ENCODE measurements around the gene PRKAR1A.

The PRKAR1A gene

GRCh38 chr17:68540981-68541380 lies 28.8 kb downstream of the PRKAR1A start:
- no peak for DNase-seq

GRCh38 chr17:68541816-68542215 lies 29.6 kb downstream of the PRKAR1A start:
- DNase-seq, result no peak

DNA sequence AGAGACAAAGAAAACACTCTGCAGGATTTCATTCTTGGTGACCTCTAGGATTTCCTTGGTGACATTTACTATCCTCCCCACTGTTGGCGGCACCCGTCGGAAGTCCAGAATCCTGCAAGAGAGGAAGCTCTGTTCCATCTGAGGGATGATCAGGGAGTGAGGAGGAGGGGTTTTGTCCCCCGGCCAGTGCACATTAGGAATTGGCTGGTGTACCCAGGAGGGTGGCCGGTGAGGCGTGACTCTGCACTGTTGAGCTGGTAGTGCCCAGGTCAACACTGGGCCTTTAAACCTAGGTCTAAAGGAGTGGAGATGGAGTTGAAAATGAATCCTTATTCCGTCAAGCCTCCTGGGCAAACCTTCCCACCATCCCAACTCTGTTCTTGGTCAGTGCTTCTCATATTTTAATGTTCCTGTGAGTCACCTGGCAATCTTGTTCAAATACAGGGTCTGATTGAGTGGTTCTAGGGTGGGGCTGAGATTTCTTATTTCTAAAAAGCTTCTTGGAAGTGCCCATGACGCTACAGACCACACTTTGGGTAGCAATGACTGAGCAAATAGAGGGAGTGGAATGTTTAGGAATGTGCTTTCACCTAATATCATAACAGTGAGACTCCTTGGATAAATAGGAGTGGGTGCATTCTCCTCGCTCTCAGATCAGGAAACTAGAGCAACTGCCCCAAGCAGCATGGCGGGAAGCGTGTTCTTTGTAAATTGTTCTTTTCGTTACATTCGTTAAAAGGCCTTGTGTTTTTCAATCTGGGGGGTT lies 30.7 kb downstream of the PRKAR1A start:
- DNase-seq, result no peak

- DNase-seq, result no peak
Observed at GRCh38 chr17:68544111-68544915, 32.1 kb downstream of the PRKAR1A start.

DNA sequence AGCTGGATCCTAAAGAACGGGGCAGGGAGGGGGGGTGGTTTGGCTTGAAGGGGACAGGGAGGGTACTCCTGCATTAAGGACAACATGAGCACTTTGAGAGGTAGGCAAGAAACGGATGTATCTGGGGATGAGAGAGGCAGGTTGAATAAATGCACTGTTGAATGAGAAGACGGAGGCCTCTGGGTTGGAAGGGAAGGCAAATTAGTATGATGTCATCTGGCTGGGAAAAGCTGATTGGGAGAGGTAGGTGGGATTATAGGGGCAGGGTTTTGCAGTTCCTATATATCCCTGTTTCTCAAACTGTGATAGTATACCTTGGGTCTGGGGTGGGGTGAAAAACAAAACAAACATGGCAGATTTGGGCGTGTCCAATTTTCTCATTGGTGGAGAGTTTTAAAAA lies 44.3 kb downstream of the PRKAR1A start:
- DNase-seq, result no peak

- DNase-seq, result no peak
Observed at GRCh38 chr17:68559316-68559715, 47.1 kb downstream of the PRKAR1A start.

GRCh38 chr17:68560966-68561720 lies 48.9 kb downstream of the PRKAR1A start:
- DNase-seq, result no peak

DNA sequence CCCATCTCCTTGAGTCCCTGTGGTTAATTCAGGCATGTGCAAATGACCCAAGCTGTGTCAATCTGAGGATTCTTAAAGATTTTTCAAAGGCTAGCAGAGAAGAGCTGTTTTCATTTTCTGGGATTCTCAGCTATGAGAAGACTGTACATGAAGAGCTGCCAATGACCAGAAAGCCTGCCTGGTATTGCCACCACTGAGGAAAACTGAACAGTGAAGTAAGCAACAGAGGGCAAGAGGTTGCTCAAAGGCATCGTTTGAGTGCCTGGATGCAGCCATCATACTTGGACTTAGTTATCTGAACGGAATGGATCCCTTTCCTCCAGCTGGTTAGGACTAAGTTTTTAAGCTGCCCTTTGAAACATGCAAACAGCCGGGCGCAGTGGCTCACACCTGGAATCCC lies 50.5 kb downstream of the PRKAR1A start:
- no peak for DNase-seq

GRCh38 chr17:68564415-68565111 lies 52.3 kb downstream of the PRKAR1A start:
- DNase-seq, result no peak

DNA sequence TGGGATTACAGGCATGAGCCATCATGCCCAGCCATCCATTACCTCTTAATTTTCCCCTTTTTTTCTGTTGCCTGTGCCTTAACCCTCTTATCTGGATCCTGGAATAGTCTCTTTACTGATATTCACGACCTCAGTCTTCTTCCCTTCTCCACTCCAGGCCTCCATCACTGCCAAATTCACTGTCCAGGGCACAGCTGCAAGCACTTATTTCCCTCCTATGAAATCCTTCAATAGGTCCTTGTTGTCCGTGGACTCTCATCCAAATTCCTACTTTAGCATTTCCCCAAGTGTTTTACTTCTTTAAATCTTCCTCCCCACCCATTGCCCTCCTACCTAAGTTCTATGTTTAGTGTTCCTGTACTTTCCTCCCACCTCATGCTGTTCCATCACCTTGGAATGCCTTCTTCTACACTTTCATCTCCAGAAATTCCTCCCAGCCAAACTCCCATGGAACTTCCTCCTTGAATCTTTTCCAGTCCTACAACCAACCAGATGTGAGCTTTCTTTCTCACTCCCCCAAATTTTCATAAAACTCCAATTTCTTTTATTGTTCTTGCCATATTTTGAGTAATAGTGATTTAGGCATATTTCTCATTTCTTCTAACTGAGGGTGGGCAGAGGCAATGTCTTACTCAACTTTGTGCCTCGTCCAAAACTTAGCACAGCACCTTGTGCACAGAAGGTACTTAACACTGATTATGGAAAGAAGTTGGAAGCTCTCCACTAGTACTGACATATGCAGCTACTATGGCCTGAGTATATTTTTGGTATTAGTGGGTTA lies 53.6 kb downstream of the PRKAR1A start:
- no peak for DNase-seq

- no peak for DNase-seq
Observed at GRCh38 chr17:68566442-68566738, 54.2 kb downstream of the PRKAR1A start.

DNA sequence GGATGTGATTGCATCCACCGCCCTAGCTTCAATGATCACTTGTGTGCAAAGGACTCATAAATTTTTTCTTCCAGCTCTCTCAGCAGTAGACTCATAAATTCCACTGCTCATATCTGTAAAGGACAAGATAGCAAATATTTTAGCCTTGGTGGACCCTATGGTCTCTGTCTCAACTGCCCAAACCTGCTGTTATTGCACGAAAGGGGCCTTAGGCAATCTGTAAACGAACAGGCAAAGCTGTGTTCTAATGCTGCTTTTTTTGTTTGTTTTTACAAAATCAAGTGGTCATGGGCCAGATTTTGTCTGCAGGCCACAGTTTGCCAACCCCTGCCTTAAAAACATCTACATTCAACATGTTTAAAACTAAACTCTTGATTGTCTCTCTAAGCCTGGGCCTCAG lies 54.8 kb downstream of the PRKAR1A start:
- no peak for DNase-seq

GRCh38 chr17:68567581-68567980 lies 55.4 kb downstream of the PRKAR1A start:
- DNase-seq, result no peak

DNA sequence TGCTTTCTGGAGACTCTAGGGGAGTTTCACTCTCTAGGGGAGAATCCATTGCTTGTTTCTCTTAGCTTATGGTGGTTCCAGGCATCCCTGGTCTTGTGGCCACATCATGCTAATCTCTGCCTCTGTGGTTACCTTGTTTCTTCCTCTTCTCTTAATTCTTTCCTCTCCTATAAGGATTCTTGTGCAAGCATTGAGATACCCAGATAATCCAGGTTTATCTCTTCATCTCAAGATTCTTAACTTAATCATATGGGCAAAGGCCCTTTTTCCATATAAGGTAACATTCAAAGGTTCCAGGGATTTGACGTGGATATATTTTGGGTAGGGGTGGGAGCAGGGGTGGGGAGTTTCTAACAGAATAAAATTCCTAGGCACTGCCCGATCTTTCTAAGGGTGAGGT lies 56.4 kb downstream of the PRKAR1A start:
- no peak for DNase-seq

- DNase-seq, result no peak
Observed at GRCh38 chr17:68569346-68569745, 57.1 kb downstream of the PRKAR1A start.

- DNase-seq, result no peak
Observed at GRCh38 chr17:68570526-68570925, 58.3 kb downstream of the PRKAR1A start.

GRCh38 chr17:68572138-68572842 lies 60.1 kb downstream of the PRKAR1A start:
- DNase-seq, result no peak

DNA sequence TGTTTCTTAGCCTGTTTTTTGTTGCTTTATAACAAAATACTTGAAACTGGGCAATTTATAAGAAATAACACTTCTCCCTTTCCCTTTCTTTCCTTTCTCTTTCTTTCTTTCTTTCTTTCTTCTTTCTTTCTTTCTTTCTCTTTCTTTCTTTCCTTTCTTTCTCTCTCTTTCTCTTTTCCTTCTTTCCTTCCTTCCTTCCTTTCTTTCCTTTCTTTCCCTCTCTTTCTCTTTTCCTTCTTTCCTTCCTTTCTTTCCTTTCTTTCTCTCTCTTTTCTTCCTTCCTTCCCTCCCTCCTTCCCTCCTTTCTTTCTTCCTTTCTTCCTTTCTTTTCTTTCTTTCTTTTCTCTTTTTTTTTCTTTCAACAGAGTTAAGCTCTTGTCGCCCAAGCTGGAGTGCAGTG lies 61.1 kb downstream of the PRKAR1A start:
- DNase-seq, result no peak

DNA sequence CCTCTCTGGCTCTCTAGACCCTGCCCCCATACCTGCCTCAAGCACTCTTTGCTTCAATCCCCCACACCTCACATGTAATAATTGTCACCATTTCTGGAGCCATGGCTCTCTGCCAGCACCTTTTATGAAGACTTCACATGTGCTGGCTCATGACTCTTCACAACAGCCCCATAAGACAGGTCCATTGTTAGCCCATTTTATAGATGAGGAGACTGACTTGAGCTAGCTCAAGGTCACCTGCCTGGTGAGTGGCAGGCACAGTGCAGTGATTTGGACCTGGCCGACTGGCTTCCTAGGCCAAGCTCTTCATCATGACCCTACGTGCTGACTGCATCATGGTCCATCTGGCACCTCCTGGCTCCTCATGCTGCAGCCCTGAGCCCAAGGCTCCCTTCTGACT lies 63.9 kb downstream of the PRKAR1A start:
- no peak for DNase-seq

GRCh38 chr17:68576811-68577496 lies 64.7 kb downstream of the PRKAR1A start:
- no peak for DNase-seq

DNA sequence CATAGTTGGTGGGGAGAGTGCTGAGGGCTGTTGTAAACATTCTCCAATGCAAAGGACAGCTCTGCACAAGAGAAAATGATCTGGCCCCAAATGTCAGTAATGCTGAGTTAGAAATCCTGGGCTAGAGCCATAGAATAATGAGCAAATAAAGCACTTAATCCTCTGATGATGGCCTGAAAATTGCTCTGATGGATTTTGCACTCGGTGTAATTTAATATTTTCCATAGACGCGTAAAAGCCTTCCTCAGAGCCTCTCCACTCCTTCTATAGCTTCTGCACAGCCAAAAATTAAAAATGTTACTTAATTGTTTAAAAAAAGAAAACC lies 65.2 kb downstream of the PRKAR1A start:
- DNase-seq, result no peak

Measured in right kidney (tissue), 1 donor.